HG03135 (cell line): Measurements from ENCODE around the gene HERC6.
"Not testable (repeated sequence)": the region's sequence is repeated elsewhere in the genome, so short reads cannot be mapped to it uniquely, and the experiment has no call there.

Experiments
- ATAC-seq: cut with Tn5 transposase; IDR thresholded peaks from one replicate; pipeline ENCODE4 v1.9.1; 2021; ENCODE audit warnings: mild to moderate bottlenecking, moderate library complexity; ENCODE audit not compliant: unreplicated experiment

Gene HERC6

DNA sequence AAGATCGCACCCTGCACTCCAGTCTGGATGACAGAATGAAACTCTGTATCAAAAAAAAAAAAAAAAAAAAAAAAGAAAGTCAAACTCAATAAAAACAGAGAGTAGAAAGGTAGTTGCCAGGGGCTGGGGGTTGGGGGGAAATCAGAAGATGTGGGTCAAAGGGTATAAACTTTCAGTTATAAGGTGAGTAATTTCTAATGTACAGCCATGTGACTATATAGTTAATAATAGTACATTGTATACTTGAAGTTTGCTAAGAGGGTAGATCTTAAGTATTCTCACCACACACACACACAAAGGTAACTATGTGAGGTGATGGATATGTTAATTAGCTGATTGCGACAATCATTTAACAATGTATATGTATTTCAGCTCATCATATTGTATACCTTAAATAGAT lies 11.5 kb downstream of the HERC6 start:
- no peak for ATAC-seq

DNA sequence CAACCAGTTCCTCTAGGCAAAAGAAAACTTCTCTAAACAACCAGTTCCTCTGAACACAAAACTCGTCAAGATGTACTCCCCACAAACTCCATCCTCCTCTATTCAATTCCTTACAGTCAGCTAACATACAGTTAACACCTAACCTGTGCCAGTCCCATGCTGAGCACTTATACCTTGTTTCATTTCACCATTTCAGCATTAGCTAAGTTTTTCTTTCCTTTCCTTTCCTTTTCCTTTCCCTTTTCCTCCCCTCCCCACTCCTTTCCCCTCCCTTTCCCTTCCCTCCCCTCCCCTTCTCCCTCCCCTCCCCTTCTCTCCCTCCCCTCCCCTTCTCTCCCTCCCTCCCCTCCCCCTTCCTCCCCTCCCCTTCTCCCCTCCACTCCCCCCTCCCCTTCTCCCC lies 13.1 kb downstream of the HERC6 start:
- no peak for ATAC-seq

DNA sequence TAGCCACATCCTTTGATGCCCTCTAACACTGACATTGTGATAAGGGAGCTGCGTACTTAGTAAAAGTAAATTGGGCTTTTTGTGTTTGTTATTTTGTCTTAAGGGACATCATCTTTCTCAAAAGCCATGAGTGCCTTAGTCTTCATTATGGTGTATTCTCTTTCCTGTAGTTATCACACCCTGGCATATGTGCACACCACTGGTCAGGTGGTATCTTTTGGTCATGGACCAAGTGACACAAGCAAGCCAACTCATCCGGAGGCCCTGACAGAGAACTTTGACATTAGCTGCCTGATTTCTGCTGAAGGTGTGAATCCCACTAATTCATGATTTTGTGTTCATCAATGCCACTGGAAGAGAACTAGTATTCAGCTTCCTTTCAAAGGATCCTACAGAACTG lies 18.0 kb downstream of the HERC6 start:
- ATAC-seq: no peak

DNA sequence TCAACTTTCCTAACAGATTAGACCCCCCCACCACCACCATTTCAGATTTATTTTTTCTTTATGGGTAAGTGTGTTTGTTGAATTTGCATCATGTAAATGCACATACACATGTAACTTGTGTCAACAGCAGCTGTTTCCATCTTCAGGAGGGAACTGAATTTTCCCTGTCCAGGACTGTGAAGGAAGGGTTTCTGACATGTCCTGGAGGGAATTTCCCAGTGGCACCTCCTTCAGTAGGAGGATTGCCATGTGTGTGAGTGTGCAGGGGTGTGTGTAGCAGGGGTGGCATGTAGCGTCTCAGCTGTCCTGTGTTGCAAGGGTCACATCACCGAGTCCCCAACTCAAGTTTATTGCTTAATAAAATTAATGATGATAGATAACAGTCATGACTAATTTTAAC lies 19.7 kb downstream of the HERC6 start:
- no peak for ATAC-seq

DNA sequence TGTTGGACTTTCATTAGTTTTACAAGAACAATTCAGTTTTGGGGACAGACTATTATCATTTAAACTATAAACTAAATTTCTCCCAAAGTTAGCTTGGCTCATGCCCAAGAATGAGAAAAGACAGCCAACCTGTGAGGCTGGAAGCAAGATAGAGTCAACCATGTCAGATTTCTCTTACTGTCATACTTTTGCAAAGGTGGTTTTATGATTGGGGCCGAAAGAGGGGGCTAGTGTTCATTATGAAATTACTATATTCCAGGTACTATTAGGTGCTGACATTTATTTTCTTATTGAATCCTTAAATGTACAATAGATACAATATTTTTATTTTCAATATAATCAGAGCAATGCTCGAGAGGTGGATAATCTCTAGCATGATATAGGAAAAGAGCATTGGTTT lies 30.6 kb downstream of the HERC6 start:
- no peak for ATAC-seq

DNA sequence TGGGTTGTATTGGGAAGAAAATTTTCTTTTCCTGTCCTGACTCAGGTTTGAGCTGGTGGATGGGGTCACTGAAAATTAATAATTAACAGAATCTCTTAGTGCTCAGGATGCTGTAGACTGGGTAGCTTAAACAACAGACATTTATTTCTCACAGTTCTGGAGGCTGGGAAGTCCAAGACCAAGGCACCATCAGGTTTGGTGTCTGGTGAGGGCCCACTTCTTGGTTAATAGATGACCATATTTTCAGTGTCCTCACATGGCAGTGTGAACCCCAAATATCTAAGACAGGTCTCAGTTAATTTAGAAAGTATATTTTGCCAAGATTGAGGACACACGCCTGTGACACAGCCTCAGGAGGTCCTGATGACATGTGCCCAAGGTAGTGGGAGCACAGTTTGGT lies 31.1 kb downstream of the HERC6 start:
- no peak for ATAC-seq

DNA sequence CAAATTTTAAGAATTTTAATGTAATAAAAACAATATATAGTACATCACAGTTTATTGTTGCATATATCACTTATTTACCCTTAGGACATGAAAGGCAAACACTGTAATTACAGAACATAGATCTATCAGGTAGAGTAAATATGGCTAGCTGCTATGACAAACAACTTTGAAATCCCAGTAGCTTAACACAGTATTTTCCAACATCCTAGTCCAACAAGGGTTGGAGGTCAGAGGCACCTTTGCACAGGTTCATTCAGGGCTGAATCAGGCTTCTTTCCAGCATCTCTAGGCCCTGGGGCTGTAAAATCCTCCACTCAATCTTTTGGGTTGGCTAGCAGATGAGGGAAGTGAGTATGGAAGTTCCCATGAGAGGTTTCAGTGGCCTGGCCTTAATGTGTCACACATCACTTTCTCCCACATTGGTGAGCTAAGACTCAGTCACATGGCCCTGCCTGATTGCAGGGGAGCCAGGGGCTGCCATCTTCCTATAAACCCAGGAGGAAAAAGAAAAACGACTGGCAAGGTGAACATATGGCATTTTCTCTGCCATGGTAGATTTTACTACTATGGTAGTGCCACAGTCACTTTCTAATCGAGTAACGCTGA lies 32.9 kb downstream of the HERC6 start:
- ATAC-seq: no peak

DNA sequence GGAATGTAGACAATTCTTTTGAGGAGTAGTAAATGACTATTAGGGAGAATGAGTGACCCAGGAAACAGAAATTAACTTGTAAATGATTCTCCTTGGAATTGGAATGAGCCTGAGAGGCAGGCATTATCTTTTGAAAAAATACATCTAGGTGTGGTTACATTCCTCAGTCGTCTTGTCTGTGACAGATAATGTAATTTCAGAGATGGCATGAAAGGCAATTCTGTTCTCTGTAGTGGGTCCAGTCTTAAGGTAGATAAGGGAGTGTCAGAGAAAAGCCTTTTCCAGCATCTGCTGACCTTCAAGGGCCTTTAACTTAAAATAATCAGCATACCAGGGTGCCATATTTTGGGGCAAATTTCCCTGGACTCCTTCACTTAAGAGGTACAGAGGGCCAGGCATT lies 35.1 kb downstream of the HERC6 start:
- no peak for ATAC-seq

DNA sequence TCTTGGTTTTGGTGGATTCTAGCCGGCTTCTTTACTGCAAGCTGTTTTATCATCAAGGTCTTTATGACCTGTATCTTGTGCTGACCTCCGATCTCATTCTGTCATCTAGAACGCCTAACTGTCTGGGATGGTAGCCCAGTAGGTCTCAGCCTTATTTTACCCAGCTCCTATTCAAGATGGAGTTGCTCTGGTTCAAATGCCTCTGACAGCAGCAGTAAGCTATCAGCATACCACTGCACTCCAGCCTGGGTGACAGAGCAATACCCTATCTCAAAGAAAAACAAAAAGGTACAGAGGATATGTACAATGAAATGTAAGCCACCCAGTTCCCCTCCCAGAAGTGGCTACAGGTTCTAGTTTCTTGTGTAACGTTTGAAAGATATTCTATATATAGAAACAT lies 36.1 kb downstream of the HERC6 start:
- no peak for ATAC-seq

DNA sequence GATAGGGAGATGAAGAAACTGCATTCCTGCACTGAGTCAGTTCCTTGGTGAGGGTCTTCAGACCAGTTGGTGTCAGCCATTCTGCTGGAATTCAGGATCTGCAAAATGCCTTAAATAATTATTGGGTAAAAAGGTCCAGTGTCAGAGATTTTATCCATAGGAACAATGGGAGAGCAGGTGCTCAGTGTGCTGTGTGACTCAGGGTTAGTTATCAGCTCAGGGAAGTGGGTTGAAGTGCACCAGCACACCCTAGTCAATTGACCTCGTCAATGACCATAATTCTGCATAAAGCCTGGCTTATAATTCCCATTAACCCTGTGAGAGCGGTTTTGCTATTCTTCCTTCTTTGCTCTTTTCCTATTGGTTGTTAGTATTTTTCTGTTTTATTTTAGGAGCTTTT lies 37.3 kb downstream of the HERC6 start:
- no peak for ATAC-seq

DNA sequence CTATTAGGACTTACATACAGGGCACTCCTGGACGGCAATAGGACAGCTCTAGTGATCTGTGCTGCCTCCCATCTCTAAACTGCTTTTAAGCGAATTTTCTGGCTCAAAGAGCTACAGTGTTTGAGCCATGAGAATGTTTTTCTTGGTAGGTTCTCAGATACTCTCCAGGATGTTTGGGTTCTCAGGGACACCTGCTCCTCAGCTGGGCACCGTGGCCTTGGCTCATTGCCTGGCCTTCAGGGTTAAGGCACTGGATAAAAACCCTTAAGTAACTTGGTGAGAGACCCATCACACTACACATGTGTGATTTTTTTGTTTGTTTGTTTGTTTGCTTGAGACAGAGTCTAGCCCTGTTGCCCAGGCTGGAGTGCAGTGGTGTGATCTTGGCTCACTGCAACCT lies 39.8 kb downstream of the HERC6 start:
- ATAC-seq: no peak

DNA sequence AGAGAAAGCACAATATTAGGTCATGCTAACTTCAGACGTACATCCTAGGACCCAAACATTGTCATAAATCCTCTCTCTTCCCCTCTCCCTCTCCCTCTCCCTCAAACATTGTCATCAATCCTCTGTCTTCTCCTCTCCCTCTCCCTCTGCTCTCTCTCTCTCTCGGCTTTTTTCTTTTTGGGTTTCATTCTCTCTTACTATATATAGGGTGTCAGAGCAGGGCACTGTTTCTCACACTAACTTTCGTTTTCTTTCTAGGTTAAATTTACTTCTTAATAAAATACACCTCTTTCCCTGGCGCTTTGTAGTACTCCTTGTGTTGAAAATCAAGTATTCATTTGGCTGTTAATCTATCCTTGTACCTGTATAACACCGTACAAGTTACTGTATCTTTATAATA lies 41.2 kb downstream of the HERC6 start:
- ATAC-seq: peak; percentile 52

DNA sequence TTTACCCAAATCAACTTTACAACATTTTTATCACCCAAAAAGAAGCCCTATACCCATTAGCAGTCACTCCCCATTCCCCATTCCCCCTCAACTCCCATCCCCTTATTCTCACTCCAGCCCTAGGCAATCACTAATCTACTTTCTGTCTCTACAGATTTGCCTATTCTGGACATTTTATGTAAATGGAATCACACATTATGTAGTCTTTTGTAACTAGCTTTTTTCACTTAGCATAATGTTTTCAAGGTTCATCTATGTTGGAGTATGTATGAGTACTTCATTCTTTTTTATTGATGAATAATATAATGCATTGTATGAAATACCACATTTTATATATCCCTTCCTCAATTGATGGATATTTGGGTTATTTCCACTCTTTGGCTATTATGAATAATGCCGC lies 42.2 kb downstream of the HERC6 start:
- ATAC-seq: no peak

DNA sequence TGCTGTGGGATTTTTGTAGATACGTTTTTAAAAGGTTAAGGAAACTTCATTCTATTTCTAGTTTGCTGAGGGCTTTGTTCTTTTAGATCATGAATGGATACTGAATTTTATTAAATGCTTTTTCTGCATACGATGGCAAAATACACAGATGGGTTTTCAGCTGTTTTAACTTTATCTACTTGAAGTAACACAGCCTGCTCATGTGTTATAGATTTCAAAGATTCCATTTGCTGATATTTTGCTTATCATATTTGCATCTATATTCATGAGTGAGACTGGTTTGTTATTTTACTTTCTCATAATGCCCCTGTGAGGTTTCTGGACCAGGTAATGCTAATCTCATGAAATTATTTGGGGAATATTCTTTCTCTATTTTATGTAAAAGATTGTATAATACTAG lies 43.8 kb downstream of the HERC6 start:
- no peak for ATAC-seq

DNA sequence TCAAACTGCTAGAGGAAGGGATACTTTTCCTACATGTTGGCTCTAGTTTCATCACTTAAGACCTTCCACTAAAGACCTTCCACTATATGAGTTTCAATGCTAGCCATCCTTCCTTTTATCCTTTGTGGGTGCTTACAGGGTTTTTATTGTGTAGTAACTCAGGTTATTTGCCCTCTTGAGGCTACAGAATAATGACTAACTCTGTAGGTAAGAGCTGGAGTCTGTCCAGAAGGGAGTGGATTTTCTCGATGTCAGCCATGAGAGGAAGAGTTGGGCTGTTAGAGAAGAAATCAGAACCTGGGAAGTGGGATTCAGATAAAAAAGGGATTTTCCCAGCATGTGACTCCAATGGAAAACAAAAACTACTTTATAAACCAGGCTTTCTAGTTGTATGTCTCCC lies 50.7 kb downstream of the HERC6 start:
- no peak for ATAC-seq

DNA sequence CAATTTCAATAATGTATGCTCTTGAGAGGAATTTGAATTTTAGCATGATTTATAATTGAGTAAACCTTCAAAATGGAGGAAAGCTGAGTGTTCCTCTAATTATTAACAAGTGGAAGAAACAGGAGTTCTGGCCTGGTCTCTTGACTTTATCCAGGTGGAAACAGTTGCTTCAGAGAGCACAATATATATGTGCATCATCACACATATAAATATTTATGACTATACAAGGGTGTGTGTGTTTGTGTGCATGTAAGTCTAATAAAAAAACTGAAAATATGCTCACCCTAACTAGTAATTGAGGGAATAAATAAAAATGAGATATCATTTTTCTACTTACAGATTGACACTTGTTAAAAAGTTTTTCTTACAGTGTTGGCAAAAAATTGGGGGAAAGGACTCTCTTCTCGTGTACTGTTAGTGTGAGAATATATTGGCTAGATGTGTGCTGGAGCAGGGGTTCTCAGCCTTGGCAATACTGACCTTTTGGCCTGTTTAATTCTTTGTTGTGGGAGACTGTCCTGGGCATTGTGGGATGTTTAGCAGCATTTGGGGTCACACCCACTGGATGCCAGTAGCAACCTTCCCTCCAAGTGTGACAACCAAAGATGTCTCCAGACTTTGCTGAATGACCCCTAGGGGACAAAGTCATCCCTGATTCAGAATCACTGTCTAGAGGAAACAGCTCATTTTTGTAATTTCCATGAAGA lies 57.5 kb downstream of the HERC6 start:
- no peak for ATAC-seq

DNA sequence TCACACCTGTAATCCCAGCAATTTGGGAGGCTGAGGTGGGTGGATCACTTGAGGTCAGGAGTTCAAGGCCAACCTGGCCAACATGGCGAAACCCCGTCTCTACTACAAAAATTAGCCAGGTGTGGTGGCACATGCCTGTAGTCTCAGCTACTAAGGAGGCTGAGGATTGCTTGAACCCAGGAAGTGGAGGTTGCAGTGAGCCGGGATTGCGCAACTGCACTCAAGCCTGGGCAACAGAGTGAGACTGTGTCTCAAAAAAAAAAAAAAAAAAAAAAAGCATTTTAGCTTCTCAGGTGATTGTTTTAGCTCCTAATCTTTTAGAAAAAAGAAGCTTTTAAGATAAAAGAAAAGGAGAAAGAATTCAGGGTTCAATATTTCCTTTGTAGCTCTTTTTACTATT lies 59.2 kb downstream of the HERC6 start:
- not testable (repeated sequence) for ATAC-seq

DNA sequence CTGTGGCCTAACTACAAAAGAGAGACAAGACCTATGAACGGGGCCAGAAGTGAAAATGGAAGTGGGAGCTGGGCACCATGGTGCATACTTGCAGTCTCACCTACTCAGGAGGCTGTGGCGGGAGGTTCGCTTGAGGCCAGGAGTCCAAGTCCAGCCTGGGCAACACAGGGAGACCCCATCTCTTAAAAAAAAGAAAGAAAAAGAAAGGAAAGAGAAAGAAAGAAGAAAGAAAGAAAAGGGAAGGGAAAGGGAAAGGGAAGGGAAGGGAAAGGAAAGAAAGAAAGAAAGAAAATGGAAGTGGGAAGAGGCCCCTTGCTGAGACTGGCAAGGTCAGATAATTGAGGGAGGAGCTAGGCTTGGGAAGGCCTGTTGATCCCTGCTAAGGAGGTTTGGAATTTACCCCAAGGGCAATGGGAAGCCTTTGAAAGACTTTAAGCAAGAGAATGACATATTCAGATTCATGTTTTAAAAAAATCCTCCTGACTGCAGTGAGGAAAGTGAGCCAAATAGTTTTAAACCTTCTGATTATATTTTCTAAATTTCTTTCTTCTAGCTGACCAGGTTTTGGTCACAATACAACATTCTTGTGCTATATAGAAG lies 60.6 kb downstream of the HERC6 start:
- no peak for ATAC-seq

DNA sequence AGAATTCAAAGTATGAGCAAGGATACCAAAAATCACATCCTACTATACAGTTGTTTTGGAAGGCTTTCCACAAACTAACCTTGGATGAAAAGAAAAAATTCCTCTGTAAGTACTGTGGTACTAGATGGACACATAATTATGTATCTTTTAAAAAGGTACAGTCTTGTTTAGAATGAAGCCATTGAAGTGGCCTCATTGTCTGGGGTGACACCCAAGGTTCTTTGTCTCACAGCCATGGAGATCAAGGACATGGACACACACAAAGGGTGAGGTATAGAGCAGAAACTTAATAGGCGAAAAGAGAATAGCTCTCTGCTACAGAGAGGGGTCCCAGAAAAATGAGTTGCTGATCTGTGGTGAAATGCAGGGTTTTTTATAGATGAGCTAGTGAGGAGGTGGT lies 61.5 kb downstream of the HERC6 start:
- no peak for ATAC-seq

DNA sequence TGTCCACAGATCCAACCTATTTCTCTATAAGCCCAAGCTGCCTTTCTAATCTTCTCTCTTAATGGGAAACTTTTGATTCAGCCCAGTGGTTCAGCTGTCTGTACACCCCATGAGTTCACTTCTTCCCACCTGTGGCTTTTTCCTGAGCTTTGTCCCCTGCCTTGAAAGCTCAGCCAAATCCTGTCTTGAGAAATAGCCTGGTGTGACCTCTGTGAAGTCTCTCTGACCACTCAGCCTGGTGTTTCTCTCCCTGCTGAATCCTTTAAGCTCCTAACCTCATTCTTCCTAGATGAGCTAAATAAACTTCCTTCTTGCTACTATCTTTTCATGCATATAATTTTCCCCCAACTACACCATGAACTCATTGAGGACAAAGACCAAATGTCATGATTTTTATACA lies 63.0 kb downstream of the HERC6 start:
- ATAC-seq: no peak

DNA sequence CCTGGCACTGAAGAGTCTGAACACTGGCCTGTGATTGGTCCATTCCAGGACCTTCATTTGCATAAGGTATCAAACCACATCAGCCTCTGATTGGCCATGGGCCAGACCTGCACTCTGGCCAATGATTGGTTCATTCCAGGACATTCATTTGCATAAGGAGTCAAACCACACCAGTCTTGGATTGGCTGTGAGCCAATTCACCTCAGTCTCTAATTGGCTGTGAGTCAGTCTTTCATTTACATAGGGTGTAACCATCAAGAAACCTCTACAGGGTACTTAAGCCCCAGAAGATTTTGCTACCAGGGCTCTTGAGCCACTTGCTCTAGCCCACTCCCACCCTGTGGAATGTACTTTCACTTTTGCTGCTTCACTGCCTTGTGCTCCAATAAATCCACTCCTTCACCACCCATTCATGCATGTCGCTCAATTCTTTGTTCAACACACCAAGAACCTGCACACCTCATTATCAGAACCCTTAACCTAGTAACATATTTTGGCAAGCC lies 64.1 kb downstream of the HERC6 start:
- ATAC-seq: no peak

DNA sequence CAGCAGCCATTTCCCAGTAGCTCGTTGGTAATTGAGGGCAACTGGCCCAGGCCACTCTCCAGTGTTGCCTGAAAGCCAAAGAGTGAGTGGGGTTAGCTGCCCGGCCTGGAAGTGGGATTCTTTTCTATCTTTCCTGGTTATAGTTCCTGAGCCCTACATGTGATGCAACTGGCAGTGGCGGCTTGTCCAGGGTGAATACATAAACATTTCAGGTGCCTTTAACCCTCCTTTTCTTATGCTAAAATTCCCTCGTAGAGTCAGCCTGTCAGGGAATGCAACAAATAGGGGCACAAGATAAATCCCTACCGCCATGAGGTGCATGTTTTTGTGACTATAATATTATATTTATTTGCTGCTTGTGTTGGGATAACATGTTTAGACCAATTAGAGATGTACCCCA lies 64.8 kb downstream of the HERC6 start:
- no peak for ATAC-seq
